GM13977 (cell line): ENCODE results near the gene HNRNPUL2.
A peak's percentile ranks its signal among the peaks of the same experiment; 100 is the strongest.
"Not testable (repeated sequence)": the region's sequence is repeated elsewhere in the genome, so short reads cannot be mapped to it uniquely, and the experiment has no call there.

Source experiments
- DNase-seq: peaks from one replicate; pipeline ENCODE4 v3.0.0; 2012; ENCODE audit warnings: low spot score
- CTCF ChIP-seq: IDR thresholded peaks from 2 replicates; pipeline ENCODE4 v1.5.1; 2012; ENCODE audit warnings: mild to moderate bottlenecking, control low read depth; ENCODE audit not compliant: insufficient read depth; ENCODE audit errors: extremely low read depth, missing control alignments
- in situ Hi-C: fragments of 300-500 bp; cut with MboI; formaldehyde crosslinking; loops from one replicate; pipeline ENCODE4 v1.12.0; 2022; ENCODE audit warnings: low sequenced_read_pairs, low pct_unique_long_range_greater_than_20kb, mixed read lengths, inconsistent platforms; ENCODE audit not compliant: unreplicated experiment

The HNRNPUL2 gene

DNA sequence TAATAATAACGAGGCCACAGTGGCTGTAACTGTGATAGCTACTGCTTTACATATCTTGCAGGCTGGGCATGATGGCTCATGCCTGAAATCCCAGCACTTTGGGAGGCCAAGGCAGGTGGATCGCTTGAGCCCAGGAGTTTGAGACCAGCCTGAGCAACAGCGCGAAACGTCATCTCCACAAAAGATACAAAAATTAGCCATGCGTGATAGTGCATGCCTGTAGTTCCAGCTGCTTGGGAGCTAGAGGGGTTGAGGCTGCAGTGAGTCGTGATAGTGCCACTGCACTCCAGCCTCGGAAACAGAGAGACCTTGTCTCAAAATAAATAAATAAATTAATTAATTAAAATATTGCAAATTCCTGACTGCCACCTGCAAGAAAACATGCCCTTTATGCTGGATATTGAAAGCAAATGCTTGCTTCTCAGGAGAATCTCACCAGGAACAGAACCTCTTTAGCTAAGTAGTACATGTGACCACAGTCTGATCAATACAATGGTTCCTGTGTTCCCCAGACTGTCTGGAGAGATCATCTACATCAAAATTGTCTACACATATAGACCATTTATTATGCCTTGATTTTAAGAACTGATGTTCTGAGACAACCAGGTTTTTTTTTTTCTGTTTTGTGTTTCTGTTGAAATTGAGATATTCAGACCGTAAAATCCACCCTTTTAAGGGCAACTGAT, 20.4 kb upstream of the HNRNPUL2 start:
- in situ Hi-C loops: no loop called here
- DNase-seq: no peak
- TF ChIP-seq CTCF: no peak

DNA sequence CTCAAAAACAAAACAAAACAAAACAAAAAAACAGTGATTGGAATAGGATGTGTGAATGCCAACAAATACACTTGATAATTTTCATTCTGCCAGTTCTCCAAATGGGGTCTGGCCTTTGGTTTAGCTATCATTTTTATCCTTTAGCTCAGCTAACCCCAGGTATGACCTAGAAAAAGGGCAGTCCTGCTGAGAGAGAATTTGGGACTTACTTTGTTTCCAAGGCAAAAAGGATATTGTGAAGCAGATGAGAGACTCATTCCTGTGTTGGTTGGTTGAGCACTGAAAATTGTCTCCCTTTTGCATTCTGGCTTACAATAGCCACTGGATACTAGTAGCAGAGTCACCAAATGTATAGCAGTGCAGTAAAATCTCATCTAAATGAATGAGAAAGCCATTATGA, 9.9 kb upstream of the HNRNPUL2 start:
- no peak for TF ChIP-seq CTCF
- in situ Hi-C loops: no loop called here
- DNase-seq: no peak

DNA sequence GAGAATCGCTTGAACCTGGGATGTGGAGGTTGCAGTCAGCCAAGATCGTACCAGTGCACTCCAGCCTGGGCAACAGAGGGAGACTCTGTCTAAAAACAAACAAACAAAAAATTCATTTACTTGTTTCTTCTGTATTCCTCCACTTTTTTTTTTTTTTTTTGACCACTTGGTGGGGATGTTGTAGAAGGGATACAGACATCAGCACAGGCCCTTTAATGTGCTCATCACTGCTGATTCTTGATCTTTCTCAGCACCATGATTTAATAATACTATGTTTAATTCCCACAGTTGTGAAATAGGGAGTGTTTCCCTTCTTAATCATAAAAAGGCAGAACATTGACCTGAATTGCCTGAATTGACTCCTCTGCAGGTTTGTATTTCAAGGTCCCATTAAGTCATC, 5.6 kb upstream of the HNRNPUL2 start:
- TF ChIP-seq CTCF: no peak
- DNase-seq: no peak
- in situ Hi-C loops: no loop called here

- in situ Hi-C loops: not testable (repeated sequence)
Observed at GRCh38 chr11:62730076-62730475, 2.8 kb upstream of the HNRNPUL2 start.

GRCh38 chr11:62728171-62728988, 1.1 kb upstream of the HNRNPUL2 start, which contains the start of gene TTC9C:
Gene TTC9C (plus strand): TSS chr11:62728486. CDS start chr11:62728849, 363 bp downstream.
- in situ Hi-C loops: no loop called here

More at GRCh38 chr11:62730076-62730475, 2.8 kb upstream of the HNRNPUL2 start:
- DNase-seq: not testable (repeated sequence)

DNA sequence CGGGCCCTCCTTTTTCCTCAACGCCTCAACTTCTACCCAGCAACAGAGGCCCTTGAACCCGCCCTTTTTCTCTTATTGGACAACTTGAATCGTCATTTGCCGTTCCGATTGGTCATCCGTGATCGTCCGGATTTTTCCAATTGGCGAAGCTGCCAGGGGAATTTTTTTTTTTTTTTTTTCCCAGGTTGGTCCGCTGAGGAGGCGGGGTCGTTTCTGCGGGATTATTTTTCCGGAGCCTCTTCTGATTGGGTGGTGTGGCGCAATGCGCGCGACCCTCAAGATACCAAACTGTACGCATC, 564 bp upstream of the HNRNPUL2 start:
- in situ Hi-C loops: no loop called here
- DNase-seq: peak; percentile 90

More at GRCh38 chr11:62728171-62728988, 1.1 kb upstream of the HNRNPUL2 start, which contains the start of gene TTC9C:
- TF ChIP-seq CTCF: no peak
- peak; percentile 77 for DNase-seq

More for the DNA sequence above, 564 bp upstream of the HNRNPUL2 start:
- no peak for TF ChIP-seq CTCF
